HepG2 (cell line): ENCODE measurements around the gene MRPL36. TPM values are rescaled to one million over a fixed set of nuclear protein-coding genes. Genes with fewer than 3 reads are reported as not detected.

Experiments
- ATAC-seq: fragments of 200-7000 bp; cut with Tn5 transposase; 3 replicates; pipeline ENCODE4 v1.9.1; 2020; ENCODE audit warnings: mild to moderate bottlenecking, moderate library complexity
- BruUV-seq: library from RNA; stranded (reverse); fragments of 400-500 nt; replicated peaks from 2 replicates; lab custom pipeline; 2021; lab: Mats Ljungman, UMichigan
- CTCF ChIA-PET: fragments of 300-600 bp; formaldehyde crosslinking; extraction: SDS; loops from one replicate; lab custom pipeline; 2021; ENCODE audit warnings: low total read pairs, inconsistent platforms, low intra/inter-chr PET ratio; lab: Yijun Ruan, JAX
- POLR2A ChIA-PET: fragments of 350-600 bp; sonication (Branson Sonifier 250); formaldehyde crosslinking; loops from one replicate; lab custom pipeline; 2020; ENCODE audit warnings: antibody characterized with exemption, inconsistent platforms; lab: Yijun Ruan, JAX
- DNase-seq: peaks from one replicate; pipeline ENCODE4 v3.0.0-alpha.2; 2015; ENCODE audit warnings: low spot score
- FAIRE-seq: peaks from 3 replicates; lab custom pipeline; 2011; peaks lifted over from hg19 to GRCh38; lab: Jason Lieb, UNC
- H2AFZ ChIP-seq: one replicate; pipeline ENCODE4 v1.6.1; 2011; ENCODE audit warnings: low read length, inconsistent platforms
- H3K27ac ChIP-seq: fragments of 300-600 bp; 3 replicates; pipeline ENCODE4 v1.8.0; 2011; ENCODE audit warnings: mixed run types, mild to moderate bottlenecking, mixed read lengths, low read length, inconsistent platforms; ENCODE audit not compliant: insufficient read depth; ENCODE audit errors: extremely low read length
- H3K27me3 ChIP-seq, 2 experiments: fragments of 200-600 bp in 1 of 2; 2 replicates in 1 of 2; 3 replicates in 1 of 2; pipeline versions ENCODE4 v1.6.0 to v1.8.0; 2011; ENCODE audit warnings: low read length in 2 of 2, mild to moderate bottlenecking in 2 of 2, moderate library complexity in 2 of 2, inconsistent platforms in 1 of 2; ENCODE audit not compliant: insufficient read depth in 2 of 2, control insufficient read depth in 1 of 2
- H3K36me3 ChIP-seq, 2 experiments: fragments of 200-600 bp in 1 of 2; replicated peaks in 1 of 2; 2 replicates in 1 of 2; 3 replicates in 1 of 2; pipeline versions ENCODE4 v1.5.1 to v1.8.0; 2011; ENCODE audit warnings: low read length in 2 of 2, inconsistent platforms in 1 of 2; ENCODE audit not compliant: insufficient read depth in 2 of 2, control insufficient read depth in 1 of 2
- H3K4me1 ChIP-seq: 2 replicates; pipeline ENCODE4 v1.5.1; 2012; ENCODE audit warnings: low read length, inconsistent platforms; ENCODE audit not compliant: insufficient read depth
- H3K4me2 ChIP-seq: 2 replicates; pipeline ENCODE4 v1.6.0; 2011; ENCODE audit warnings: low read depth, low read length, inconsistent platforms
- H3K4me3 ChIP-seq, 3 experiments: fragments of 200-600 bp in 1 of 3; sonication (generic), shearing (Covaris generic) in 1 of 3; replicated peaks in 1 of 3; 2 replicates each; pipeline ENCODE4 v1.5.1; 2011 to 2016; ENCODE audit warnings: low read length in 3 of 3, inconsistent platforms in 2 of 3, low read depth in 2 of 3, mild to moderate bottlenecking in 2 of 3, control low read depth in 1 of 3, mixed read lengths in 1 of 3; ENCODE audit not compliant: insufficient read depth in 1 of 3
- H3K79me2 ChIP-seq: one replicate; pipeline ENCODE4 v1.6.1; 2011; ENCODE audit warnings: low read length, inconsistent platforms; ENCODE audit not compliant: insufficient read depth
- H3K9ac ChIP-seq: 2 replicates; pipeline ENCODE4 v1.6.0; 2011; ENCODE audit warnings: mild to moderate bottlenecking, low read depth, low read length, inconsistent platforms; ENCODE audit not compliant: insufficient read depth
- H3K9me3 ChIP-seq: 2 replicates; pipeline ENCODE4 v1.5.1; 2012; ENCODE audit warnings: mild to moderate bottlenecking, low read length
- H4K20me1 ChIP-seq: 2 replicates; pipeline ENCODE4 v1.6.0; 2011; ENCODE audit warnings: inconsistent platforms, mild to moderate bottlenecking, low read length, moderate library complexity; ENCODE audit not compliant: insufficient read depth
- CEBPG ChIP-seq: IDR thresholded peaks from 2 replicates; pipeline ENCODE4 v1.6.1; 2016
- DMAP1 ChIP-seq: IDR thresholded peaks from 2 replicates; pipeline ENCODE4 v1.6.1; 2016
- HMGXB3 ChIP-seq: sonication (generic); formaldehyde crosslinking; IDR thresholded peaks from 2 replicates; pipeline ENCODE4 v1.4.0; 2020; ENCODE audit warnings: missing genetic modification reagents, borderline replicate concordance
- PHB2 ChIP-seq: fragments of 450-650 bp; IDR thresholded peaks from 2 replicates; pipeline ENCODE4 v1.6.1; 2018; ENCODE audit not compliant: partially characterized antibody
- ZNF326 ChIP-seq: sonication (generic); formaldehyde crosslinking; IDR thresholded peaks from 2 replicates; pipeline ENCODE4 v1.4.0; 2020; ENCODE audit warnings: missing genetic modification reagents, borderline replicate concordance
- ZNF781 ChIP-seq: sonication (generic); formaldehyde crosslinking; IDR thresholded peaks from 2 replicates; pipeline ENCODE4 v1.5.1; 2020; ENCODE audit warnings: borderline replicate concordance, mild to moderate bottlenecking, missing genetic modification reagents; ENCODE audit errors: not compliant biosample characterization
- WGBS: methylation state at CpG from one replicate; pipeline ENCODE4 v1.1.6; 2017; ENCODE audit warnings: low lambda C conversion rate; 5-methylcytosine and 5-hydroxymethylcytosine counted together
- in situ Hi-C: cut with HindIII; loops from 2 replicates; pipeline ENCODE4 v1.10.0; 2017; ENCODE audit warnings: low pct_unique_long_range_greater_than_20kb; ENCODE audit not compliant: extremely low pct_ligation_motif_present
- intact Hi-C: fragments of 100-400 bp; cut with micrococcal nuclease; formaldehyde crosslinking; loops from one replicate; pipeline ENCODE4 v1.10.0; 2022; ENCODE audit not compliant: unreplicated experiment
- polyA plus RNA-seq, 8 experiments: library from polyadenylated mRNA; depleted of rRNA in 3 of 8; stranded (reverse) in 7 of 8; unstranded in 1 of 8; fragments of >200 nt; fragmentation: Illumina TruSeq in 4 of 8; extraction: Trizol in 4 of 8; gene quantifications; 2 replicates each; pipeline versions ENCODE4 v1.2.1 to v1.2.3, GENCODE V29; 2011 to 2016; ENCODE audit warnings: low read depth in 4 of 8, missing spikeins in 1 of 8, mixed read lengths in 1 of 8; ENCODE audit not compliant: insufficient read depth in 1 of 8
- total RNA-seq, 5 experiments: library from RNA; depleted of rRNA; stranded (reverse); fragments of >200 nt; fragmentation: Illumina TruSeq; extraction: Trizol; gene quantifications; 2 replicates each; pipeline ENCODE4 v1.2.3, GENCODE V29; 2016; ENCODE audit warnings: low read depth in 1 of 5

The MRPL36 gene
- total and polyA plus RNA-seq, 2 of the 13 experiments (the other 11 are each of a cell fraction or from before 2014, with no cell fraction given): 71.3 to 113 TPM

GRCh38 chr5:1780614-1780930, 19.1 kb downstream of the MRPL36 start:
- Histone ChIP-seq H3K36me3 (no peaks in the 10 kb centered on the region), H3K4me3 (no peak overlapping the region), H3K79me2 (no peaks in the 10 kb centered on the region), H3K4me1 (no peaks in the 10 kb centered on the region), H3K9me3 (no peaks in the 10 kb centered on the region), H3K9ac (no peak overlapping the region), H3K27ac (no peak overlapping the region), H3K4me2 (no peak overlapping the region), H3K27me3 (peaks cover 23 to 74% of the 10 kb centered on the region in 2 experiments; a peak in 4 of 5 replicates), H4K20me1 (no peaks in the 10 kb centered on the region), H2AFZ (no peak overlapping the region)
- DNase-seq (no peak), FAIRE-seq (no peak), ATAC-seq (no peak)
- in situ Hi-C loops (no loop called here), intact Hi-C loops (no loop called here)
- WGBS: 9% methylated on average over 6 of the region's 6 CpGs
- ChIA-PET CTCF (no interaction called here), POLR2A (no interaction called here)
- no TSS peak for BruUV-seq
- TF ChIP-seq HMGXB3 (CRISPR knock-in tag) (no peak), PHB2 (no peak), CEBPG (CRISPR knock-in tag) (no peak), ZNF781 (no peak), DMAP1 (CRISPR knock-in tag) (no peak), ZNF326 (CRISPR knock-in tag) (no peak)
